HG03103 (cell line): Measurements from ENCODE around the gene FAM3A.

Experiments used
- ATAC-seq: cut with Tn5 transposase; IDR thresholded peaks from one replicate; pipeline ENCODE4 v1.9.1; 2021; ENCODE audit warnings: low read depth; ENCODE audit not compliant: unreplicated experiment

FAM3A gene

GRCh38 chrX:154534526-154535322, 18.7 kb upstream of the FAM3A start:
- peak; percentile 70 for ATAC-seq

- ATAC-seq: no peak
Observed at GRCh38 chrX:154532690-154533089, 16.7 kb upstream of the FAM3A start.

GRCh38 chrX:154531626-154532025, 15.6 kb upstream of the FAM3A start:
- no peak for ATAC-seq

- ATAC-seq: no peak
Observed at GRCh38 chrX:154530286-154530685, 14.3 kb upstream of the FAM3A start.

- no peak for ATAC-seq
Observed at GRCh38 chrX:154529206-154529612, 13.2 kb upstream of the FAM3A start.

GRCh38 chrX:154526901-154527675, 11.1 kb upstream of the FAM3A start:
- no peak for ATAC-seq

GRCh38 chrX:154525606-154526490, 9.8 kb upstream of the FAM3A start:
- no peak for ATAC-seq

GRCh38 chrX:154519389-154519788, 3.4 kb upstream of the FAM3A start:
- ATAC-seq: no peak

- ATAC-seq: no peak
Observed at GRCh38 chrX:154517101-154517781, 1.2 kb upstream of the FAM3A start.

GRCh38 chrX:154516656-154517100, 646 bp upstream of the FAM3A start:
- ATAC-seq: no peak

- ATAC-seq: no peak
Observed at GRCh38 chrX:154515090-154515965, 704 bp downstream of the FAM3A start.

- no peak for ATAC-seq
Observed at GRCh38 chrX:154513716-154514115, 2.3 kb downstream of the FAM3A start.

GRCh38 chrX:154512879-154513553, 3.0 kb downstream of the FAM3A start:
- ATAC-seq: no peak

- no peak for ATAC-seq
Observed at GRCh38 chrX:154511761-154512160, 4.3 kb downstream of the FAM3A start.

GRCh38 chrX:154509455-154509854, 6.6 kb downstream of the FAM3A start:
- no peak for ATAC-seq

GRCh38 chrX:154508384-154508745, 7.7 kb downstream of the FAM3A start:
- ATAC-seq: no peak

- no peak for ATAC-seq
Observed at GRCh38 chrX:154507673-154508383, 8.2 kb downstream of the FAM3A start.
